Neural progenitor cell (in vitro differentiated cells): ENCODE results near the gene FATE1.

Experiments used
- EZH2 ChIP-seq: fragments of 200-600 bp; sonication (generic); IDR thresholded peaks from 2 replicates; pipeline ENCODE4 v1.6.1; 2017; ENCODE audit warnings: antibody characterized with exemption, mild to moderate bottlenecking, moderate library complexity
- EZH2phosphoT487 ChIP-seq: fragments of 200-600 bp; sonication (generic); IDR thresholded peaks from 2 replicates; pipeline ENCODE4 v1.6.1; 2017; ENCODE audit warnings: antibody characterized with exemption
- TF ChIP-seq, protein P1 (sequence below): fragments of 200-600 bp; sonication (generic); IDR thresholded peaks from 2 replicates; pipeline ENCODE4 v1.5.1; 2017; ENCODE audit warnings: antibody characterized with exemption, mild to moderate bottlenecking

DNA sequence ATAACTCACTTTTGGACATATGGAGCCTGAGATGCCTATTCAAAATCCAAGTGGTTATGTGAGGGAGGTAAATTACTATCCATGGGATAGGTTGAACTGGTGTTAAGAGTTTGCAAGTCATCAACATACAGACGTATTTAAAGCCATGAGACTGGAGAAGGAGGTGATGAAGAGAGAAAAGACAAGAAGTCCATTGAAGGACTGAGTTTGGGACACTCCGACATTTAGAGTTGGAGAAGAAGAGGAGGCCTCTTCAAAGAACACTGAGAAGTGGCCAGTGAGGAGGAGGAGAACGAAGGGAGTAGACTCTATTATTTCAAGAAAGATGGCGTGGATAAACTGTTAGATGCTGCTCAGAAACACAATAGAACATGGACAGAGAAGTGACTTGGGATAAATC, 18.6 kb downstream of the FATE1 start, which contains the start of gene CNGA2:
- no peak for TF ChIP-seq EZH2phosphoT487
- TF ChIP-seq, protein P1, sequence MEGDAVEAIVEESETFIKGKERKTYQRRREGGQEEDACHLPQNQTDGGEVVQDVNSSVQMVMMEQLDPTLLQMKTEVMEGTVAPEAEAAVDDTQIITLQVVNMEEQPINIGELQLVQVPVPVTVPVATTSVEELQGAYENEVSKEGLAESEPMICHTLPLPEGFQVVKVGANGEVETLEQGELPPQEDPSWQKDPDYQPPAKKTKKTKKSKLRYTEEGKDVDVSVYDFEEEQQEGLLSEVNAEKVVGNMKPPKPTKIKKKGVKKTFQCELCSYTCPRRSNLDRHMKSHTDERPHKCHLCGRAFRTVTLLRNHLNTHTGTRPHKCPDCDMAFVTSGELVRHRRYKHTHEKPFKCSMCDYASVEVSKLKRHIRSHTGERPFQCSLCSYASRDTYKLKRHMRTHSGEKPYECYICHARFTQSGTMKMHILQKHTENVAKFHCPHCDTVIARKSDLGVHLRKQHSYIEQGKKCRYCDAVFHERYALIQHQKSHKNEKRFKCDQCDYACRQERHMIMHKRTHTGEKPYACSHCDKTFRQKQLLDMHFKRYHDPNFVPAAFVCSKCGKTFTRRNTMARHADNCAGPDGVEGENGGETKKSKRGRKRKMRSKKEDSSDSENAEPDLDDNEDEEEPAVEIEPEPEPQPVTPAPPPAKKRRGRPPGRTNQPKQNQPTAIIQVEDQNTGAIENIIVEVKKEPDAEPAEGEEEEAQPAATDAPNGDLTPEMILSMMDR: no peak
- no peak for TF ChIP-seq EZH2
